Right hindlimb (tissue), 1 donor: Measurements from ENCODE around the gene DCTN4.
"Not testable (repeated sequence)": the region's sequence is repeated elsewhere in the genome, so short reads cannot be mapped to it uniquely, and the experiment has no call there.

Source experiments
- DNase-seq: peaks from one replicate; pipeline ENCODE4 v3.0.0-alpha.2; 2018

Gene DCTN4

DNA sequence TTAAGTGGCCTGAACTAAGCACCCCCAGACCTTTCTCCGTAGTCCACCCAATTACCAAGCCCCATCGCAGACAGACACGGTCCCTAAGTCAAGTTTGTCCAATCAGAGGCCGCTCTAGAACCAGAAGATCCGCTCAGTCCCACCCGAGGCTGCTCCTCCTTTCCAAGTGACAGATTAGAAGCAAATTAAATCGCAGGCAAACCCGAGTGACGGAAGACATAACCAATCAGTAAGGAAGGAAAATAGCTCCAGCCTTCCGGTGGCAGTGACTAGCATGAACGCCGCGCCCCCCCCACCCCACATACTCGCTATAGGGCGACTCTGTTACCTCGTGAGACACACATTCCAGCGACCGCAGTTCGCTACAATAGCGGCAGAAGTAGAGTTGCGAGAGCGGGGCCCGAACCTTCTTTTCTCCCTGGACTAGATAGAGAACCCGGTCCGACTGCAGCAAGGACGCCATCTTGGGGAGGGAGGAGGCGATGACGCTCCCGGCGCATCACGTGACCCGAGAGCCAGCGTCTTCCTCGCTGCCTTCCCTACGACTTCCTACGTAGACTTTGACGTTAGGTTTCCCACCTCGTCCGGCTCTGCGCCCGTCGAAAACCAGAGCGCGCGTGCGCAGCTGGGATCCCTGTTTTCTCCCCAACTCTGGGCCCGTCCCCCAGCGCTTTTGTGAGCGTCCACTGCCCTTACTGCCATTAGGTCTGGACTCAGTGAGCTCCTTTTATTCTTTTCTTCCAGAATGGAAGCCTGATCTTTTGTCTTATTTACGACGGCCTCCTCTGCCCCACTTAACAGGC is at the start of gene DCTN4:
TSS of gene DCTN4 (minus strand) at position 487 of the 803 bp plus-strand sequence. CDS start at position 463, 24 bp downstream.
- peak; percentile 98 for DNase-seq

DNA sequence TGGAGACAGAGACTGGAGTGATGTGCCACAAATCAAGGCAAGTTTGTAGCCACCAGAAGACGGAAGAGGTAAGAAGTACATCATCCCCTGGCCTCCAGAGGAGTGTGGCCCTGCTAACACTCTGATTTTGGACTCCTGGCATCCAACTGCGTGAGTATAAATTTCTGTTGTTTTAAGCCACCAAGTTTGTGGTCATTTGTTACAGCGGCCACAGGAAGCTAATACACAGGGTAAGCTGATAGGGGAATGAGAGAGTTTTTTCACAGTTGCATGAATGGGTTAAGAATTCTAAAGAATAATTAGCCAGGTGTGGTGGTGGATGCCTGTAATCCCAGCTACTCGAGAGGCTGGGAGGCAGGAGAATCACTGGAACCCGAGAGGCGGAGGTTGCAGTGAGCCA is 45.6 kb upstream of the DCTN4 start:
- no peak for DNase-seq

DNA sequence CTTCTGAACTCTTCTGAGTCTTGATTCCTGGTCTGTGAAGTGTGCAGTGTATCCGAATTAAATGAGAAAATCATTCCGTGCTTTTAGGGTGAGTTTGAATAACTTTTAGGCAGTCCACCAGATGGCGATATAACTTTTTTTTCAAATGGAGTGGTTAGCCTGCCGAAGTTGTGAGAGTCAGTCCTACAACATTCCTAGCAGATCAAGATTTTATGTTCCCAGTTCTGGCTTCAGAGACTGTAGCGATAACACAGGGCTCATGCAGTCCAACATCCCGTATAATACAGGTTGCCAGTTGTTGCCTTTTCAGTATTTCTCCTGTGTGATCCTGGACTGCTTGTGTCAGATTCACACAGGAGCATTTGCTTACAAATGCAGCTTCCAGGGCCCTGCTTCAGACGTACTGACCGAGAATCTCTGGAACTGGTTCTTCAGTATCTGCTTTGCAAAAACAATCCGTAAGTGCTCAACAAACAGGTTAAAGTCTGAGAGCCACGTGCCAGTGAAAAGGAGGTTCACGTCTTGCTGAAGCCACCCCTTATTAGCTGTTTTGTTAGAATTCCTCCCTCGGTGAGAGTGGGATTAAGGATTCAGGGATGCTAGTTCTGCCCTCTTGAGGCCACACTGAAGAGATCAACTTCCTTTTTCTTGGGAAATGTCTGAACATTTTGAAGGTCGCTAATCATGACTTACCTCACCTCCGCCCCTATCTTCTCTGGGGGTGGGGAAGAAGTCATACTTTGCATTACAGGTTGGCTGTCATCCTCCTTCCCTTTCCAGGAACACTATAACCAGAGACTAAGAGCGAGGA is 42.5 kb upstream of the DCTN4 start:
- peak; percentile 49 for DNase-seq

DNA sequence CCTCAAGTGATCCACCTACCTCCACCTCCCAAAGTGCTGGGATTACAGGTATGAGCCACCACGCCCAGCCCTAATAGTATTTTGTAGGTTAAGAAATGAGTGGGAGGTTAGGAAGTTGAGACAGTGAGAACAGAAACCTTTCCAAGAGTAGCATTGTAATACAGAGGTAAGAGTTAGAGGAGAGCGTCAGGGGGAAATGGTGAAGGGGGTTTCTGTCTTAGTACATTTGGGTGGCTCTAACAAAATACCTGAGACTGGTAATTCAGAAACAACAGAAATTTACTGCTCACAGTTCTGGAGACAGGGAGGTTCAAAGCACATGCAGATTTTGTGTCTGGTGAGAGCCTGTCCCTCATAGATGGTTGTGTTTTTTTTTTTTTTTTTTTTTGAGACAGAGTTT is 38.6 kb upstream of the DCTN4 start:
- no peak for DNase-seq

DNA sequence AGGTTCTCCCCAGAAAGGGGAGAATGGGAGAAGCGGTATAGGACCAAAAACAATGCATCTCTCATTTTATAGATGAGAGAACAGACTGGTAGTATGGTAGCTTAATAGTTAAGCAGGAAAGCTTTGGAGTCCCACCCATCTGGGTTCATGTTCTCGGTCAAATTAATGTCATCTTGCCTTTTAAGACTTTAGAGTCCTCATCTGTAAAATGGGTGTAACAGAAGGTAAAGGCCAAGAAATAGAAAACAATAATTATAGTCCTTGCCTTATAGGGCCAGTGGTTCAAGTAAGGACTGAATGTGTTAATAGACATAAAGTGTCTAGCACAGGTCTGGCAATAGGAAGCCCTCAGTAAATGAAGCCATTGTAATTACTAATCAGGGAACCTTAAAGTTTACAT is 36.1 kb upstream of the DCTN4 start:
- no peak for DNase-seq

DNA sequence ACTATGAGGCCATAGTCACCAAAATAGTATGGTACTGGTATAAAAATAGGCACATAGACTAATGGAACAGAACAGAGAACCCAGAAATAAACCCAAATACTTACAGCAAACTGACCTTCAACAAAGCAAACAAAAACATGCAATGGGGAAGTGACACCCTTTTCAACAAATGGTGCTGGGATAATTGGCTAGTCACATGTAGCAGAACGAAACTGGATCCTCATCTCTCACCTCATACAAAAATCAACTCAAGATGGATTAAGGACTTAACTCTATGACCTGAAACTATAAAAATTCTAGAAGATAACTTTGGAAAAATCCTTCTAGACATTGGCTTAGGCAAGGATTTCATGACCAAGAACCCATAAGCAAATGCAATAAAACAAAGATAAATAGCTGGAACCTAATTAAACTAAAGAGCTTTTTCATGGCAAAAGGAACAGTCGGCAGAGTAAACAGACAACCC is 34.6 kb upstream of the DCTN4 start:
- not testable (repeated sequence) for DNase-seq

DNA sequence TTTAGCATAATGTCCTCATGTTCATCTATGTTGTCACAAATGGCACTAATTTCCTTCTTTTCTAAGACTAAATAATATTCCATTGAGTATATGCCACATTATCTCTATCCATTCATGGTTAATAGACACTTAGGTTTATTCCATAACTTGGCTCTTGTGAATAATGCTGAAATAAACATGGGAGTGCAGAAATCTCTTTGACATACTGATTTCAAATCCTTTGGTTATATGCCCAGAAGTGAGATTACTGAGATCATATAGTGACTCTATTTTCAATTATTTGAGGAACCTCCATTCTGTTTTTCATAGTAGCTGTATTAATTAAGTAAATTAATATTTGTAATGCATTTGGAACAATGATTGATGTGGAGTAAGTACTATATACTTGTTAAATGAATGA is 32.7 kb upstream of the DCTN4 start:
- no peak for DNase-seq

DNA sequence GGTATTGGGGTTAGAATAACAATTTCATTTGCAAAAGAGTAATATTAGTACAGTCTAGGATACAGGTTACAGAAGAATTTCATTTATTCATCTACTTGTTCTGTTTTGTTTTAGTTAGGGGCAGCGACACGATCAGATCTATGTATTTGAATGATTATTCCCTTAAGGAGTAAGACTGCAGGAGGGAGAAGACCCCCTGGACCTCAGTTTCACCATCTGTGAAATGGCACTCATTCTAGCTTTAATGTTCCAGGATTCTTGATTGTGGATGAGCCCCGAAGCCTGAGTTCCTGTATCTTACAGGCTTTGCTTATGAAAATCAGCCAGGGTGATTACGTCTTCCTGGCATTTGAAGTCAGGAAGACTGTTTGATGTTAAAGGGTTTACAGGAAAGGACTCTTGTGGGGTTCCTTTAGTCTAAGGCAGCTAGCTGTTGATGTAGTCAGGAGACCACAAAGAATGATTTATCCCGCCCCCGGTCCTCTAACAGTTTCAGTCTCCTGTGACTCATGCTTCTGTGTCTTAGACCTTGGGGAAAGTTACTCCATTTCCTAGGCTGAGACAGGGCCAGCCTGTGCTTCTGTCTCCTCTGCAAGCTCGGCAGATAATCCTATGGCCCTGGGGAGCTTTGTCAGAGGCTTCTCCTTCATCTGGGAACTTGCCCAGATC is 31.3 kb upstream of the DCTN4 start:
- peak; percentile 24 for DNase-seq

DNA sequence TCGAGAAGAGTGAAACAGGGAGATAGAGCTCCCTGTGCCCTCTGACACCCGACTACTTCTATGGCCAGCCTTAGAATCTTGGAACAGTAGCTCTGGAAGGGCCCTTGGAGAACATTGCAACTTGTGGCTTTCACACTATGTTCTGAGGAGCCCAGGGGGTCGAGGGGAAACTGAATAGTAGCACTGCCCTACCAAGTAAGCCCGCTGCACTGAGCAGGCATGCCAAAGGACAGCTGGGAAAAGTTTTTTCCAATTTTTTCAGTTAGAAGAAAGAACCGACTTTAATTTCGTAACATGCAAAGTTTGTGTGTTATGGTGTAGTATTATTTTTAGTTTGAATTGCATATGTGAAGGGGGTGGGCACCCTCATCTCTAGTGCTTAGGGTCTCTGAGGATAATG is 30.6 kb upstream of the DCTN4 start:
- no peak for DNase-seq

DNA sequence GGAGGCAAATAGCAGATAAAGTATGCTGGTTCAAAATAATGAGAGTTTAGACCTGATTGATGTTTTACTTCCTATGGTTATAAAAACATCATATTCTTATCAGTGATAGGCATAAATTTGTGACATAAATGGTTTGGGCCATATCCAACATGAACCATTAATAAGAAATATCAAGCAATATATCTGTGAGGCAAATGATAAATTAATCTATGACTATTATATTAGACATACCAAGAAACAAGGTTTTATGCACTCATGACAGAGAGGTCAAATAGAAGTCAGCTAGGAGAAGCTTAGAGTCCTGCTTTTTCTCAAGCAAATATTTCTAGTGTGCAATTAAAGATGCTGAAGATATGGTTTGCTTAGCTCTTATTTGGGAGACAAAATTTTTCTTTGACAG is 30.2 kb upstream of the DCTN4 start:
- DNase-seq, result no peak

DNA sequence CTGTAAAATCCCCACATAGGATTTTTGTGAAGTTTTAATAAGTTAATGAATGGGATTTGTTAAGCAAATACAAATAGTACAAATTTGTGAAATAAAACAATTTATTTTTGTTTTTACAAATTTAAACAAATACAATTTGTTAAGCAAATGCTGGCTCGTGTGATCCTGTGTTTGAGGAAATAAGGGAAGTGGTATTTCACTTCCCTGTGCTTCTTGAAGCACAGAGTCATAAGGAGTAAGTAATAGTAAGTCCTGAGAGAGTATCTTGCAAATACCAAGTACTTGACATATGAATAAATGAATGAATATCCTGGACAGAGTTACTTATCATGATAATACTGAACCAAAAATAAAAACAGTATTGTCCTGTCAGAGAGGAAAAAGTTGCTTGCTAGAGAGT is 28.8 kb upstream of the DCTN4 start:
- no peak for DNase-seq

DNA sequence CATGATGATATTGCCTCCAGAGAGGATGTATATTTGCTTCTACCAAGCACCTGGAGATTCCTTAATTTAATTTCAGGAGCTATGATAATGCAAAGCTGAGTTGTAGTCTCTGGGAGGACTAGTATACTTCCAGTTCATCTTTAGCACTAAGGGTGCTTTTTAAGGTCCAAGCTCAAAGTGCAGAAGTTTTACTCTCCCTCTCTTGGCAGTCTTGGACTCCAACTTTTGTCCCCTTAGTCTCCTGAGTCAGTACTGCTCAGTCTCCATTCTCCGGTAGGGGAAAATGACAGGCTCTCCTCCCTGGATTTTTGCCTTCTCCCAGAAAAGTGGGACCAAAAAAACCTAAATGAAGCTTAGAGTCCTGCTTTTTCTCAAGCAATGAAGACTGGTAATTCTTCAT is 28.1 kb upstream of the DCTN4 start:
- no peak for DNase-seq

DNA sequence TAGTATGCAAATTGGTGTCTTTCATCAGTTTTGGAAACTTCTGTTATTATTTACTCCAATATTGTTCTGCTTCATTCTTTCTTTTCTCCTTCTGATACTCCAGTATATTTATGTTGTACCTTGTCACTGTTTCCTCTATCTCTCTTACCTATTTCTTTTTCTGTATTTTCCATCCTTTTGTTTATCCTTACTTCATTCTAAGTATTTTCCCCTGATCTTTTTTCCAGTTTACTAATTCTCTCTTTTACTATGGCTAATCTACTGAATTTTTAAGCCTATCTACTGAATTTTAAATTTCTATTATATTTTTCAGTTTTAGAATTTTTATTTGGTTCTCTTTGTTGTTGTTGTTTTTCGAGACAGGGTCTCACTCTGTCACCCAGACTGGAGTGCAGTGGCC is 27.1 kb upstream of the DCTN4 start:
- DNase-seq, result no peak

DNA sequence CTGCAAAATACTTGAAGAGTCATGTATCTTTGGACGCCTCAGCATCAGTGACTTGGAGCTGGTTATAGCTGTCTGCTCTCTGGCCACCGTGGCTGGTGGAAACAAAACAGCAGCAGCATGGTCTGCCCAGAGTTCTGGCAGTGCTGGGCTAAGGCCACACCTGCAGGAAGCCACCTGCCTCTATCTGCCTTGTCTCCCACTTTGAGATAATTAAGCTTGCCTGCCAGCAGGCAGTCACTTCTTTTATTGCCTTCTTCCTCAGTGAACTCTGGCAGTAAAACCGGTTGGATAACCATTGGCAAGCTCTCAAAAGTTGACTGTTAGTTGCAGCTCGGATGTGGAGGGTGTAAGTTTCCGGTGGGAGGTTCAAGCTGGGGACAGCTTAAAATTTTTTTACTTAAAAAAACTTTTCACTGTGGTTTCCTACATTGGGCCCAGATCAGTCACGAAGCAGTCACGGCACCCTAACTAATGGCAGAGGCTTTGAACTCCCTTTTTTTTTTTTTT is 24.7 kb upstream of the DCTN4 start:
- DNase-seq, result peak; percentile 82

DNA sequence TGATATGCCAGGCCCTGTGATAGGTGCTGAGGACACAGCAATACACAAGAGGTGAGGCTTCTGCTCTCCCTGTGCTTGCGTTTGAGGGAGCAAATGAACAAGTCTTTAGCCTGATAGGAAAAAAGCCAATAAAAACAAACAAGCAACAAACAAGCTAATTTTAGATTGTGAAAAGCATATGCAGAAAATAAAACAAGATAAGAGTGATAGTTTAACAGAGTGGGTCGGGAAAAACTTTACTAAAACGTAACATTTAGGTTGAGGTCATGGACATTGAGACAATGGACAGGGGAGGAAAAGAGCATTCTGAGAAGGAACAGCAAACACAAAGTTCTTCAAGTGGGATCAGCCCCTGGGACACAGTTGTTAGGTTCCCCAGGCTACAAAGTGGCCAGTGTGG is 24.0 kb upstream of the DCTN4 start:
- no peak for DNase-seq

DNA sequence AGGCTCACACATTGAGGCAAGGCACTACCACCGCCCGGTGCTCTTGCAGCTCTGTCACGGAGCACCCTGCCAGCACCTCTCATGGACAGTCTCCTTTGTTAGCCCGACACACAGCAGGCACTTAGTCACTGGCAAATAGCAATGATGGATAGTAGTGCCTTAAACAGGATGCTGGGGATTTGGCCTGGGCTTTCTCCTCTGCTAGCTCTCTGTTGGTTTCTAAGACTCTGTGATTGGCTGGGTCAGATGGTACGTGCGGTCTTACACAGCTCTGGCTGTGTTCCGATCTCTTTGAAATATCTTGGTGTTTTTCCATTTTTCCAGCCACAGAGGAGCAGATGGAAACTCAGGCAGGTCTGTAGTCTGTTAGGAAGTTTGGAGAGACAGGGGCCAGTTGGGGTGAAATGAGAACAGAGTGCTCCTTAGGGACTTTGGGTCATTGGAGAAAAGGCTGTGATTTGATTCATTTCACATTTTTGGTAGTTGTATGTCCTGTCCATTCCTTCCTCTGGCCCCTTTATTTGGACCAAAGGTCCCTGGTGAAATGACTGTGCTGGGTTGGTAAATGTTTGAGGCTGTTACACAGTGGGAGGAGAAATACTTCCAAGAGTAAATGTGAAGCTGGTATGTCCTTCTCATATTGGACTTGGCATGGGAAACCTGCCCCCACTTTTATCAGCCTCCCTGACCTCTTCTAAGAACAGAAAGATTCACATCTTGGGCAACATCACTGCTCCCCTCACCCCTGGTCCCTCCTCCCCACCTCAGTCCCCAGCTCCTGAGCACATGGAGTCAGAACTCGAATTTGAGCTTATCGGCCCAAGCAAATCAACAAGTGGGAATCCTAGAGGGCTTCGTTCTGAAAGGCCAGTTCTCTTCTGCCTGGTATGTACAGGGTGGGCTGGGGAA is 23.1 kb upstream of the DCTN4 start:
- DNase-seq, result peak; percentile 79

DNA sequence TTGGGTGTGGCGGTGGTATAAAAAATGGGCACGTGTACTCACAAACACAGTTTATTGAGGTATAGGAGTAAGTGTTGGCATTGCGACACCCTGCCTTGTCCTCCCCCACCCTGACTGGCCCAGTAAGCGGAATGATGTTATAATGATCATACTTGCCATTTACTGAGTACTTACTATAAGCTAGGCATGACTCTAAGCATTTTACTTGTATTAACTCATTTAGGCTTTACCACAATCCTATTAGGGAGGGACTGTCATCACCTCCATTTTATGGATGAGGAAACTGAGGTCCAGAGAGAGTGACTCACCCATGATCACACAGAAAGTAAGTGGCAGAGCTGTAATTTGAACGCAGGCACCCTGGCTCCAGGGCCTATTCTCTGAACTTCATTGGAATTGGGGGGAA is 22.0 kb upstream of the DCTN4 start:
- DNase-seq, result no peak

DNA sequence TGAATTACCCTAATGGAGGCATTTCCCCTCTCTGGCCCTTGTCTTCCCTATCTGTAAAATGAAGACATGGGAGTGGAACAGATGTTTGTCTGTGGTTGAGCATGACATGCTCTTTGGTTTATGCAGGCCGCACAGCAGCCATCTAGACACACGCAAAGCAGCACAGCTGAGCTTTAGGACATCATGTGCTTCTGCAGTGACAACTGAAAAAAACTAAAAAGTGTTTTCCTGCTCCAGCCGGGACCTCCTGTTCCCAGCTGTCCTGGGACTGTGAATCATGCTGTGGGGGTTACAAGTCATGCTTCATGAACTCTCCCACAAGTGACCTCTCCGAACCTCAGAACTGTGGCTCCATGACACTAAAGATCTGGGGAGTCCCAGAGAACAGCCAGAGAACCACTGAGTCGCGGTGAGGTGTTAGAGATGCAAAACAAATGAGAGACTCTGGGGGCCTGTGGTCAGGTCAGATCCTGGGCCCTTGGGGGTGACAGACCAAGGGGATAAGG is 21.4 kb upstream of the DCTN4 start:
- peak; percentile 36 for DNase-seq

DNA sequence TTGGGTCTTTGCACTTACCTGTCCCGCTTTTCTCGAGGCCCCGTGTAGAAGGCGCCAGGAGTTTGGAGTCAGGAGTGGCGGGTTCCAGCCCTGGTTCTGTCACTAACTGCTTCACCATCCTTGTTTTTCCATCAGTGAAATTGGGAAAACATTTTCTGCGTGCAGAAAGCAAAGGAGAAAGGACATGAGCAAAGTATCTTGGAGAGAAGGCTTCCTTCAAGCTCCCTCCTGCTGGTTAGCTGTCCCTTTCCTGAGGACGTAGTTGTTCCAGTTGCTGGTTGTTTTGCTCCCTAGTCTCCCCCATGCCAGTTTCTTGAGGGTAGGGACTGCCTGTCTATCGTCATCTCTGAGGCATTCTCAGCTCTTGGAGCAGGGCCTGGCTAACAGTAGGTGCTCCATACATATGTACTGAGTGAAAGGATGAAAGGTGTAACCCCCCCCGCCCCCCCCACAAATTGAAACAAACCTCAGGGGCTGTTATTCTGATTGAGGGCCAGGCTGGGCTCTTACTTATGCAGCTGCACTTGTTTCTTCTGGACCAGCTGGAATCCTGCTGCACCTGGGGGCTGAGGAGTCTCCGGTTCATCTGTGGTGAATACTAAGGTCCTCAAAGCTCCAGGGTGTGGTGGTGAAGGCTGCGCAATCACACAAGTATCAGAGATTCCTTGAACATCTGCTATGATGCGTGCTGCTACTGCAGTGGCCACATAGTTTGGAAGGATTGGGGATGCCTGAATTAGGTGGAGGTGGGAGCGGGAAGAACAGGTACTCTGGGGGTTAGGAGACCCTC is 20.8 kb upstream of the DCTN4 start:
- DNase-seq, result peak; percentile 36

DNA sequence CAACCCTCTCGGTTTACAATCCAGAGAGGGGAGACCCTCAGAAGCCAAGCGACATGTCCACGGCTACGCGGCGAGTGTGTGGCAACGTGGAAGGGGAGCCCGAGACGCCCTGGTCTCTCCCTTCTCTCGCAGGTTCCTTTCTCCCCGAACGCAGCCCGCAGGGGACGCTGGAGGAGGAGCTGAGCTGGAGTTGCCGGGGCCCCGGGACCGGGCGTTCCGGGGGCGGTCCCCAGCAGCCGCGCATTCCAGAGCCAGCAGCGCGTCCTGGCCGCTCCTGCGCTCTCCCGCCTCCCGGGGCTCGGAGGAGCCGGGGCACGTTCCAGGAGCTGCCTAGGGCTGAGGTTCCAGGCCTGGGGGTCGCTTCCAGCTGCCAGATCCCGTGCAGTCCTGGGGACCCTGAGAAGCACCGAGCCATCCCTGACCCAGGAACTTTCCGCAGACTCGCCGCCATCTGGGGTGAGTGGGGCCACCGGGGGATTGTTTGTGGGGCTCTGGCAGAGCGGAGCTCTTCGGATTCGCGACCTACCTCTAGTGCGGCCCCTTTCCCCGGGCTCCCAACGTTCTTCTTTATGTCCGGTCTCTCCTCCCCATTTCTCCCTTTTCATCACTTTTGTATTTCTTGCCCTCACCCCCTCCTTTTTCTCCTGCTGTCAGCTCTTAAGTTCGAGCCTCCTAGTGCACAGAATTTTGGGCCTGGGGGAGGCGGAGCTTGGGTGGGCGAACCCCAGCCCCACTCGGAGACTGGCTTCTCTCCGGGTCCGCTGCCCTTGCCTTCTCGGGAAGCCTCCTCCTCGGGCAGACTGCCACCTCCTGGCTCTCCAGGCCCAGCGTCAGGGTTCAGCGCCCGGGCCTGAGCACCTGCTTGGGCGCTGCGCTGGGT is 19.9 kb upstream of the DCTN4 start, which contains the start of gene SMIM3:
TSS of gene SMIM3 (plus strand) at position 241 of the 880 bp plus-strand sequence. CDS start 16,684 bp downstream, outside the sequence.
- DNase-seq, result peak; percentile 89
